Activated T-cell treated with anti-CD3 and anti-CD28 coated beads, Interleukin-2, amount 50 U/mL, for 24 hours (primary cell): Measurements from ENCODE around the gene ENDOV.

Experiments
- DNase-seq: peaks from one replicate; pipeline ENCODE4 v3.0.0-alpha.2; 2020
- H3K27ac Mint-ChIP-seq: 2 replicates; pipeline ENCODE4 v1.8.0; 2020; ENCODE audit warnings: mild to moderate bottlenecking, mixed read lengths
- H3K27me3 Mint-ChIP-seq: 2 replicates; pipeline ENCODE4 v1.8.0; 2020; ENCODE audit warnings: mixed read lengths
- H3K36me3 Mint-ChIP-seq: 2 replicates; pipeline ENCODE4 v1.8.0; 2020; ENCODE audit warnings: low read depth, mixed read lengths
- H3K4me1 Mint-ChIP-seq: 2 replicates; pipeline ENCODE4 v1.8.0; 2020; ENCODE audit warnings: low read depth, mixed read lengths
- H3K4me3 Mint-ChIP-seq: 2 replicates; pipeline ENCODE4 v1.8.0; 2020; ENCODE audit warnings: mild to moderate bottlenecking, moderate library complexity, mixed read lengths
- H3K9me3 Mint-ChIP-seq: 2 replicates; pipeline ENCODE4 v1.8.0; 2020; ENCODE audit warnings: mixed read lengths

Gene ENDOV

DNA sequence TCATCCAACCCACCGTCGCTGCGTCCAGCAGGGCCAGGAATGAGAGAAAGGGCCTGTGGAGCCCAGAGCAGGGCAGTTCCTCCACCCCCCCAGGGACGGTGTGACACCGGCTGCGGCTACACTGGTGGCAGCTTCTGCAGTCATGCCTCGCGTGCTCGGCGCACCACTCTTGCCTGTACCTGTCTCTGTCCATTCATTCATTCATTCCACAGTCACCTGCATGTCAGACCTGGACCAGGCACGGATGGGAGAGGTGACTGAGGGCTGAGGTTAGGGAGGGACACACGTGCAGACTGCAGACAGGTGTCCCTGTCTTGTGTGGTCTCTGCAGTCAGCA is 27.3 kb downstream of the ENDOV start:
- no peaks in the 10 kb centered on the region for H3K4me1 Mint-ChIP-seq
- H3K4me3 Mint-ChIP-seq: no peak overlapping the region
- no peak overlapping the region for H3K27ac Mint-ChIP-seq
- H3K9me3 Mint-ChIP-seq: no peaks in the 10 kb centered on the region
- no peaks in the 10 kb centered on the region for H3K27me3 Mint-ChIP-seq
- no peaks in the 10 kb centered on the region for H3K36me3 Mint-ChIP-seq
- DNase-seq: no peak

DNA sequence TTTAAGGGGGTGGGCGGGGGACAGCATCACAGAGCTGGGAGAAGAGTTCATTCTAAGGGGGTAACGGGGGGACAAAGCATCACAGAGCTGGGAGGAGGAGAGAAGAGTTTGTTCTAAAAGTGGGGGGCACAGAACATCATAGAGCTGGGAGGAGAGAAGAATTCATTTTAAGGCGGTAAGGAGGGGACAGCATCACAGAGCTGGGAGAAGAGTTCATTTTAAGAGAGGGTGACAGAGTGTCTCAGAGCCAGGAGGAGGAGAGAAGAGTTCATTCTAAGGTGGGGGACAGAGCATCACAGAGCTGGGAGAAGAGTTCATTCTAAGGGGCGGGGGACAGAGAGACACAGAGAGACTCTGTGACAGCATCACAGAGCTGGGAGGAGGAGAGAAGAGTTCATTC is 27.8 kb downstream of the ENDOV start:
- H3K4me1 Mint-ChIP-seq: no peaks in the 10 kb centered on the region
- H3K4me3 Mint-ChIP-seq: no peak overlapping the region
- H3K27me3 Mint-ChIP-seq: no peaks in the 10 kb centered on the region
- H3K27ac Mint-ChIP-seq: no peak overlapping the region
- H3K9me3 Mint-ChIP-seq: no peaks in the 10 kb centered on the region
- DNase-seq: no peak
- H3K36me3 Mint-ChIP-seq: no peaks in the 10 kb centered on the region

GRCh38 chr17:80443498-80443897 is 28.5 kb downstream of the ENDOV start:
- H3K4me3 Mint-ChIP-seq: no peak overlapping the region
- DNase-seq: no peak
- no peaks in the 10 kb centered on the region for H3K36me3 Mint-ChIP-seq
- no peaks in the 10 kb centered on the region for H3K27me3 Mint-ChIP-seq
- H3K27ac Mint-ChIP-seq: no peak overlapping the region
- no peaks in the 10 kb centered on the region for H3K4me1 Mint-ChIP-seq
- H3K9me3 Mint-ChIP-seq: no peaks in the 10 kb centered on the region

DNA sequence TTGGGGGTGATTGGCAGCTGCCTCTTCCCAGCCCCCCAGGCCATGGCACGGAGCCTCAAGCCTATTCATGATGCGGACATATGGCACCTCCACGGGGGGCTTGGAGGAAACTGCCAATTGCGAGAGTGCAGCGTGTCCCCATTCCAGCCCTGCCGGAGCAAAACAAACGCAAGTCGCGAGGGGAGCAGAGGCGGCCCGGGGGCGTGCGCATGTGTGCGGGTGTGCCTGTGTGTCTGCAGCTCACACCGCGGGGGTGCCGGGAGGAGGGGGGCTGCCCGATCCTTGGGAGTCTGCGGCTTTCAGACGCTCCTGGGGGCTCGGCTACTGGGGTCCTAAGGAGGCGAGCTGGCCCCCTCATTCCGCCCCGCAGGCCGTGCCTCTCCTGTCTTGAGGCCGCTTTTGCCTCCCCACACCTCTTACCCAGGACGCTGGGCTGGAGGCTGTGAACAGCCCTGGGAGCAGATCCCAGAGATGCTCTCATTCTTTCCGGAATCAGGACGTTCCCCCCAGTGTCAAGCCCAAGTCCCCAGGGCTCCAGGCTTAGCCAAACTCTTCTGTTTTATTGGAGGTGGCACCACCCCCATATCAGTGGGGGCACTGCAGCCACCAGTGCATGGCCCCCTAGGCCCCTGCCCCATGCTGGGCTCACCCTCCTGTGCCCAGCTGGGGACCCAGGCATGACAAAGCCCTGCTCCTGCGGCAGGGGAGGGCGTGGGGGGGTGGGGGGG is 29.1 kb downstream of the ENDOV start:
- H3K9me3 Mint-ChIP-seq: no peaks in the 10 kb centered on the region
- no peak overlapping the region for H3K4me3 Mint-ChIP-seq
- DNase-seq: no peak
- H3K27me3 Mint-ChIP-seq: no peaks in the 10 kb centered on the region
- no peak overlapping the region for H3K27ac Mint-ChIP-seq
- no peaks in the 10 kb centered on the region for H3K4me1 Mint-ChIP-seq
- no peaks in the 10 kb centered on the region for H3K36me3 Mint-ChIP-seq

DNA sequence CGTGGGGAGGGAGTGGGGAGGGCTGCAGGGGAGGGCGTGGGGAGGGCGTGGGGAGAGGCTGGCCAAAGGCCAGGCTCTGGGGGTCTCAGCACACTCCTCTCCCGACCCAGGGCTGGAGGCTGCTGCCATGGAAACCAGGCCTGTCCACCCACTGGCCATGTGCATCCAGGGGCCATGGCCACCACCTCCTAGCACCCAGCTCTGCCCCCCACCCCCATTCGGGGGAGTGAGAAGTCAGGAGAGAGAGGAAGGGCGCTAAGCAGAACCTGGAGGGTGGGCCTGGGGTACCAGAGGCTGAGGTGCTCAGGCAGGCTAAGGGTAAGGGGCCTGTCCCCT is 29.6 kb downstream of the ENDOV start:
- Mint-ChIP-seq H3K4me3 (no peak overlapping the region), H3K27ac (no peak overlapping the region), H3K9me3 (no peaks in the 10 kb centered on the region), H3K36me3 (no peaks in the 10 kb centered on the region), H3K4me1 (no peaks in the 10 kb centered on the region), H3K27me3 (no peaks in the 10 kb centered on the region)
- DNase-seq: no peak

- DNase-seq: no peak
- Mint-ChIP-seq H3K27ac (no peak overlapping the region), H3K4me1 (no peaks in the 10 kb centered on the region), H3K27me3 (no peaks in the 10 kb centered on the region), H3K36me3 (no peaks in the 10 kb centered on the region), H3K4me3 (no peak overlapping the region), H3K9me3 (no peaks in the 10 kb centered on the region)
Observed at GRCh38 chr17:80445007-80445725, 30.2 kb downstream of the ENDOV start.

- Mint-ChIP-seq H3K27me3 (no peaks in the 10 kb centered on the region), H3K4me3 (no peak overlapping the region), H3K9me3 (no peaks in the 10 kb centered on the region), H3K27ac (no peak overlapping the region), H3K4me1 (no peaks in the 10 kb centered on the region), H3K36me3 (no peaks in the 10 kb centered on the region)
- no peak for DNase-seq
Observed at GRCh38 chr17:80445726-80446110, 30.8 kb downstream of the ENDOV start.

- no peak for DNase-seq
- H3K4me1 Mint-ChIP-seq: no peaks in the 10 kb centered on the region
- H3K27me3 Mint-ChIP-seq: no peaks in the 10 kb centered on the region
- H3K27ac Mint-ChIP-seq: no peak overlapping the region
- H3K4me3 Mint-ChIP-seq: no peak overlapping the region
- H3K9me3 Mint-ChIP-seq: no peaks in the 10 kb centered on the region
- no peaks in the 10 kb centered on the region for H3K36me3 Mint-ChIP-seq
Observed at GRCh38 chr17:80446645-80447405, 31.9 kb downstream of the ENDOV start.

- no peaks in the 10 kb centered on the region for H3K9me3 Mint-ChIP-seq
- no peaks in the 10 kb centered on the region for H3K36me3 Mint-ChIP-seq
- no peak for DNase-seq
- H3K4me3 Mint-ChIP-seq: no peak overlapping the region
- no peaks in the 10 kb centered on the region for H3K27me3 Mint-ChIP-seq
- H3K4me1 Mint-ChIP-seq: no peaks in the 10 kb centered on the region
- no peak overlapping the region for H3K27ac Mint-ChIP-seq
Observed at GRCh38 chr17:80447790-80448189, 32.8 kb downstream of the ENDOV start.

- H3K4me1 Mint-ChIP-seq: peaks cover 13% of the 10 kb centered on the region
- H3K4me3 Mint-ChIP-seq: no peak overlapping the region
- H3K36me3 Mint-ChIP-seq: peaks cover 4% of the 10 kb centered on the region
- no peak overlapping the region for H3K27ac Mint-ChIP-seq
- no peaks in the 10 kb centered on the region for H3K9me3 Mint-ChIP-seq
- no peak for DNase-seq
- H3K27me3 Mint-ChIP-seq: no peaks in the 10 kb centered on the region
Observed at GRCh38 chr17:80449194-80449929, 34.4 kb downstream of the ENDOV start.

- no peaks in the 10 kb centered on the region for H3K9me3 Mint-ChIP-seq
- no peak overlapping the region for H3K4me3 Mint-ChIP-seq
- peaks cover 6% of the 10 kb centered on the region for H3K36me3 Mint-ChIP-seq
- no peak for DNase-seq
- no peaks in the 10 kb centered on the region for H3K27me3 Mint-ChIP-seq
- no peak overlapping the region for H3K27ac Mint-ChIP-seq
- peaks cover 14% of the 10 kb centered on the region for H3K4me1 Mint-ChIP-seq
Observed at GRCh38 chr17:80449930-80450576, 35.1 kb downstream of the ENDOV start.

- no peak overlapping the region for H3K27ac Mint-ChIP-seq
- no peaks in the 10 kb centered on the region for H3K9me3 Mint-ChIP-seq
- H3K4me3 Mint-ChIP-seq: no peak overlapping the region
- H3K4me1 Mint-ChIP-seq: peaks cover 23% of the 10 kb centered on the region
- peaks cover 8% of the 10 kb centered on the region for H3K36me3 Mint-ChIP-seq
- no peaks in the 10 kb centered on the region for H3K27me3 Mint-ChIP-seq
- no peak for DNase-seq
Observed at GRCh38 chr17:80451104-80451775, 36.3 kb downstream of the ENDOV start.

DNA sequence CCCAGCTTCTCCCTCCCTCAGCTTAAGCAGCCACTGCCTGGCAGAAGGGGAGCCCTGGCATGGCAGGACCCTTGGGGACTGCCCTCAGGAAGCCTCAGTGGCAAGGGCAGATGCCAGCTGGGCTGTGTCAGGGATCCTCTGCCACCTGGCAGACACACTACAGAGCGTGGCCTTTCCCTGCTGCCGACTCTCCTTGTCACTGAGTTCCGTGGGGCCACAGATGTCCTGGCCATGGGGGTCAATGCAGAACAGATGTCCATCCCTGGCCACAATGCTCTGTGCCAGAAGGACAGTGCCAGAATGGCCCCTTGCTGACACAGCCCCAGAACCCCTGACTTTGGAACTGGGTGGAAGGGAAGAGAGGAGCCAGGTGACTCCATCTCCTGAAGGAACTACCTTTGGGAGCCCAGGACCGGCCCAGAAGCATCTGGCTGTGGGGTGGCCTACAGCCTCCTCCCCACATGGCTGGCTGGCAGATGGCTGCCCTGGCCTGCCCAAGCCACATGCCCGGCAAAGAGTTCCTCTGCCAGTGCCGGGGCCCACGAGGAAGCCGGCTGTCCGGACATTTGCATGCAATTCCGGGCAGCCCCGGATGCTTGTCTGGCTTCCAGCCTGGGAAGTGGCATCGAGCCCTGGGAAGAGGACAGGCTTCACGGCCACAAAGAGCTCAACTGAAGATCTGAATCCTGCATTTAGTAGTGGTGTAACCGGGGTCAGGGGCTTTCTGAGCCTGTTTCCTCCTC is 37.4 kb downstream of the ENDOV start:
- Mint-ChIP-seq H3K36me3 (peaks cover 8% of the 10 kb centered on the region), H3K4me3 (no peak overlapping the region), H3K27ac (no peak overlapping the region), H3K4me1 (peaks cover 23% of the 10 kb centered on the region), H3K27me3 (peaks cover 3% of the 10 kb centered on the region), H3K9me3 (no peaks in the 10 kb centered on the region)
- no peak for DNase-seq
